Spleen (tissue), 13 donors: Measurements from ENCODE around the gene MAP1LC3B. TPM values are rescaled to one million over a fixed set of nuclear protein-coding genes. Genes with fewer than 3 reads are reported as not detected.

Source experiments
- DNase-seq: peaks from one replicate; pipeline ENCODE4 v3.0.0-alpha.2; 2020
- H3K27ac ChIP-seq, 8 donors: fragments of 200-600 bp; sonication (generic) in 7 of 8; 1 replicate in 4 of 8; 2 replicates in 4 of 8; pipeline versions ENCODE4 v1.5.0 to v1.8.0; 2016 to 2021; ENCODE audit warnings: inconsistent platforms in 4 of 8, mild to moderate bottlenecking in 4 of 8, moderate library complexity in 1 of 8
- H3K27me3 ChIP-seq, 7 donors: fragments of 200-600 bp; sonication (generic) in 6 of 7; replicated peaks in 1 of 7; 1 replicate in 4 of 7; 2 replicates in 3 of 7; pipeline versions ENCODE4 v1.5.0 to v1.8.0; 2016 to 2021; ENCODE audit warnings: inconsistent platforms in 3 of 7, mild to moderate bottlenecking in 1 of 7
- H3K36me3 ChIP-seq, 6 donors: fragments of 200-600 bp; sonication (generic) in 5 of 6; 1 replicate in 4 of 6; 2 replicates in 2 of 6; pipeline versions ENCODE4 v1.5.0 to v1.8.0; 2016 to 2021; ENCODE audit warnings: inconsistent platforms in 2 of 6
- H3K4me1 ChIP-seq, 6 donors: fragments of 200-600 bp; sonication (generic) in 5 of 6; 1 replicate in 3 of 6; 2 replicates in 3 of 6; pipeline versions ENCODE4 v1.5.0 to v1.8.0; 2016 to 2021; ENCODE audit warnings: inconsistent platforms in 3 of 6
- H3K4me3 ChIP-seq, 8 donors: fragments of 200-600 bp; sonication (generic) in 7 of 8; 1 replicate in 4 of 8; 2 replicates in 4 of 8; pipeline versions ENCODE4 v1.5.0 to v1.8.0; 2016 to 2021; ENCODE audit warnings: inconsistent platforms in 4 of 8, mild to moderate bottlenecking in 4 of 8, moderate library complexity in 2 of 8
- H3K9me3 ChIP-seq, 8 donors: fragments of 200-600 bp; sonication (generic) in 7 of 8; 1 replicate in 4 of 8; 2 replicates in 4 of 8; pipeline versions ENCODE4 v1.5.0 to v1.8.0; 2016 to 2021; ENCODE audit warnings: inconsistent platforms in 4 of 8
- CTCF ChIP-seq, 11 experiments: fragments of 200-600 bp in 7 of 11; fragments of 450-650 bp in 4 of 11; sonication (generic) in 4 of 11; IDR thresholded peaks in 8 of 11; conservative IDR thresholded peaks in 3 of 11; 1 replicate in 7 of 11; 2 replicates in 4 of 11; pipeline versions ENCODE4 v1.4.0 to v1.8.0; 2016 to 2021; ENCODE audit warnings: antibody characterized with exemption in 11 of 11, inconsistent platforms in 4 of 11, mild to moderate bottlenecking in 1 of 11
- POLR2A ChIP-seq, 3 donors: fragments of 450-650 bp; IDR thresholded peaks; one replicate each; pipeline ENCODE4 v1.5.1; 2017; ENCODE audit warnings: antibody characterized with exemption in 3 of 3, mild to moderate bottlenecking in 1 of 3
- POLR2AphosphoS5 ChIP-seq, 3 donors: sonication (generic); formaldehyde crosslinking; IDR thresholded peaks; one replicate each; pipeline ENCODE4 v1.5.1; 2017; ENCODE audit warnings: antibody characterized with exemption in 3 of 3
- WGBS, 5 donors: extraction: QIAGEN DNeasy Blood & Tissue Kit in 3 of 5; methylation state at CpG; one replicate each; pipeline versions ENCODE4 v1.1.5 to v1.1.7; 2013 to 2018; 5-methylcytosine and 5-hydroxymethylcytosine counted together
- intact Hi-C: fragments of 100-400 bp; cut with DNase I; formaldehyde crosslinking; loops from one replicate; pipeline ENCODE4 v1.15.0; 2023; ENCODE audit warnings: low total_unique reads
- long read RNA-seq, 2 donors: transcript quantifications; one replicate each; lab custom pipeline, GENCODE V29; 2026
- polyA plus RNA-seq, 3 donors: library from polyadenylated mRNA; stranded (reverse); fragments of 200-250 nt; gene quantifications; one replicate each; pipeline ENCODE4 v1.2.1, GENCODE V29; 2013
- total RNA-seq, 7 donors: library from RNA; depleted of rRNA in 3 of 7; stranded (reverse); fragments of >200 nt in 3 of 7; fragmentation: NEBNext Ultra II Directional in 4 of 7; extraction: Animal tissue kit (Norgen Biotek cat#: 25700) in 4 of 7; gene quantifications; one replicate each; pipeline versions ENCODE4 v1.1.0 to v1.2.1, GENCODE V29; 2016 to 2021
- donor health status: healthy with polysubstance abuse.
- donor health status: DM: no; HTN: no; CAD: no; lungs with moderate emphysema.
- donor health status: DM: no; HTN: no; CAD: no.
- donor health status: Bipolar disorder and iron deficiency.
- donor health status: healthy.
- donor health status: DM: no; HTN: no; CAD: no.
- donor health status: DM: yes; HTN: yes; CAD: no.

The MAP1LC3B gene
- 10 to 100 TPM; 47.6 to 71.4 (median 61.7) TPM for total RNA-seq
- 10 to 100 TPM; 32.3 to 50.4 (median 46.5) TPM for polyA plus RNA-seq
- long read RNA-seq, donor 1, transcript MAP1LC3B-201 (4 exons, 2,688 nt) = major isoform, 54 of 56 reads
- long read RNA-seq, donor 1, partial matches to known transcripts = 0 of 56 reads
- long read RNA-seq, donor 1, other reads (novel, unspliced or antisense) = 0 of 56 reads
- long read RNA-seq, donor 2, transcript MAP1LC3B-201 (4 exons, 2,688 nt) = major isoform, 41 of 42 reads
- long read RNA-seq, donor 2, partial matches to known transcripts = 0 of 42 reads
- long read RNA-seq, donor 2, other reads (novel, unspliced or antisense) = 0 of 42 reads

- DNase-seq = peak; percentile 99
- WGBS, 5 donors = 0 to 1% (median 1%) methylated on average over 9 to 113 of the region's 113 CpGs
- Histone ChIP-seq H3K27ac (peak within 1 kb of the TSS; percentile 91 to 99 (median 98)), H3K4me3 (peak within 1 kb of the TSS; percentile 50 to 82 (median 70)), H3K27me3 (no peaks in the 10 kb centered on the region), H3K9me3 (no peaks in the 10 kb centered on the region), H3K4me1 (peaks cover 22 to 82% (median 61%) of the 10 kb centered on the region in 6 donors), H3K36me3 (peaks cover 0 to 18% (median 0%) of the 10 kb centered on the region in 6 donors)
- TF ChIP-seq POLR2AphosphoS5 (IDR thresholded peaks at IDR 0.05) = peak; percentile 100
- peak in 1 of 11 experiments; percentile 25 for TF ChIP-seq CTCF (IDR thresholded peaks at IDR 0.05 in 8 of 11, conservative IDR thresholded peaks at IDR 0.05 in 3 of 11)
- TF ChIP-seq POLR2A (IDR thresholded peaks at IDR 0.05) = peak; percentile 94
- intact Hi-C loops = no loop called here
These were observed at the start of gene MAP1LC3B for GRCh38 chr16:87391950-87392820. Gene MAP1LC3B, plus strand, starts transcription at chr16:87392336. Its CDS starts 92 bp downstream, at chr16:87392428.

DNA sequence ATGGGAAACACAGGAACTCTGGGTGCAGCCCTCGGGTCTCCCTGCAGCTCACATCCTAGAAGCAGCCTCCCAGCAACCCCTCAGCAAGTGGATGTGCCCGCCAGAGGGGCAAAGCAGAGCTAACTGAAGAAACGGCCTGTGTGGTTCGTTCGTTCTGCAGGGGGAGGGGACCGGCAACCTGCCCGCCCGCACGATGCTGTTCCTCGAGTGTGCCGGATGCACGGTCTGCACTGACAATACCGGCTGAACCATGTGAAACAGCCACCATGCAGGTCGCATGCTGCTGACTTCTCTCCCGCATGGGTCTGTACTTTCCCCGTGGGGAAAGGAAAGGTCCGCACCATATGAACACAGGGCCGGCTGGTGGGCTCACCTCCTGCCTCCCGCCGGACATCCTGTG, 49.6 kb upstream of the MAP1LC3B start:
- no peaks in the 10 kb centered on the region for H3K27me3 ChIP-seq
- peaks cover 3 to 84% (median 42%) of the 10 kb centered on the region in 6 donors for H3K36me3 ChIP-seq
- no peak for DNase-seq
- WGBS, 5 donors = 85 to 96% (median 94%) methylated on average over 8 to 20 of the region's 20 CpGs
- H3K4me1 ChIP-seq = peaks cover 5 to 29% (median 19%) of the 10 kb centered on the region in 6 donors
- TF ChIP-seq POLR2A (IDR thresholded peaks at IDR 0.05) (no peak), CTCF (IDR thresholded peaks at IDR 0.05 in 8 of 11, conservative IDR thresholded peaks at IDR 0.05 in 3 of 11) (no peak), POLR2AphosphoS5 (IDR thresholded peaks at IDR 0.05) (no peak)
- H3K4me3 ChIP-seq = no peak overlapping the region
- no peaks in the 10 kb centered on the region for H3K9me3 ChIP-seq
- intact Hi-C loops = no loop called here
- H3K27ac ChIP-seq = no peak overlapping the region

GRCh38 chr16:87342978-87343752, 49.0 kb upstream of the MAP1LC3B start:
- intact Hi-C loops = no loop called here
- no peak for TF ChIP-seq POLR2AphosphoS5 (IDR thresholded peaks at IDR 0.05)
- no peak for TF ChIP-seq CTCF (IDR thresholded peaks at IDR 0.05 in 8 of 11, conservative IDR thresholded peaks at IDR 0.05 in 3 of 11)
- no peak for TF ChIP-seq POLR2A (IDR thresholded peaks at IDR 0.05)
- Histone ChIP-seq H3K4me3 (no peak overlapping the region), H3K27ac (no peak overlapping the region), H3K27me3 (no peaks in the 10 kb centered on the region), H3K9me3 (no peaks in the 10 kb centered on the region), H3K4me1 (peaks cover 5 to 26% (median 18%) of the 10 kb centered on the region in 6 donors), H3K36me3 (peaks cover 3 to 82% (median 42%) of the 10 kb centered on the region in 6 donors)
- 88 to 91% (median 90%) methylated on average over 26 of the region's 26 CpGs for WGBS, 5 donors
- DNase-seq = no peak
